ENCODE measurements around the gene ZNF556.
A peak's percentile ranks its signal among the peaks of the same experiment; 100 is the strongest.
"Not testable (repeated sequence)": the region's sequence is repeated elsewhere in the genome, so short reads cannot be mapped to it uniquely, and the experiment has no call there.

Gene ZNF556

GRCh38 chr19:2866495-2867024 lies 575 bp upstream of the ZNF556 start:
- no peak for FAIRE-seq
- TF ChIP-seq CTCF (IDR thresholded peaks at IDR 0.05; ENCODE audit: insufficient read depth, missing control alignments) = no peak
- no peak for DNase-seq (ENCODE audit: insufficient read length, low spot score)

GRCh38 chr19:2869618-2870017 lies 2.5 kb downstream of the ZNF556 start:
- TF ChIP-seq CTCF (IDR thresholded peaks at IDR 0.05; ENCODE audit: insufficient read depth, missing control alignments) = no peak
- FAIRE-seq (no peak), DNase-seq (ENCODE audit: insufficient read length, low spot score) (no peak)

GRCh38 chr19:2872175-2872574 lies 5.0 kb downstream of the ZNF556 start:
- DNase-seq (ENCODE audit: insufficient read length, low spot score); FAIRE-seq: not testable (repeated sequence)
- TF ChIP-seq CTCF (IDR thresholded peaks at IDR 0.05; ENCODE audit: insufficient read depth, missing control alignments) = peak; percentile 5

GRCh38 chr19:2877398-2878331 lies 10.5 kb downstream of the ZNF556 start:
- TF ChIP-seq CTCF (IDR thresholded peaks at IDR 0.05; ENCODE audit: insufficient read depth, missing control alignments) = no peak
- no peak for FAIRE-seq
- no peak for DNase-seq (ENCODE audit: insufficient read length, low spot score)

GRCh38 chr19:2883686-2884439 lies 16.7 kb downstream of the ZNF556 start:
- no peak for FAIRE-seq
- TF ChIP-seq CTCF (IDR thresholded peaks at IDR 0.05; ENCODE audit: insufficient read depth, missing control alignments) = no peak
- DNase-seq (ENCODE audit: insufficient read length, low spot score) = no peak

- TF ChIP-seq CTCF (IDR thresholded peaks at IDR 0.05; ENCODE audit: insufficient read depth, missing control alignments) = no peak
- FAIRE-seq (no peak), DNase-seq (ENCODE audit: insufficient read length, low spot score) (no peak)
Observed at GRCh38 chr19:2885736-2886135, 18.6 kb downstream of the ZNF556 start.

All from D721Med (cell line).